NOMO-1 treated with dmso at 0.1 percent for 144 hours (cell line): ENCODE data around the gene LRRC8B.
"Not testable (repeated sequence)": the region's sequence is repeated elsewhere in the genome, so short reads cannot be mapped to it uniquely, and the experiment has no call there.

ENCODE experiments used
- DNase-seq: peaks from one replicate; lab custom pipeline; 2025; ENCODE audit not compliant: unreplicated experiment; lab: John Stamatoyannopoulos, UW

The LRRC8B gene

GRCh38 chr1:89524369-89525168 lies at the start of gene LRRC8B:
Gene LRRC8B, plus strand, starts transcription at chr1:89524829. Its CDS starts 57,822 bp downstream, at chr1:89582651.
- peak; percentile 79 for DNase-seq

- DNase-seq = no peak
Measured at GRCh38 chr1:89475269-89475668, 49.4 kb upstream of the LRRC8B start.

GRCh38 chr1:89476072-89476471 lies 48.6 kb upstream of the LRRC8B start:
- no peak for DNase-seq

- DNase-seq = peak; percentile 77
Measured at GRCh38 chr1:89483010-89483756, 41.4 kb upstream of the LRRC8B start.

- no peak for DNase-seq
Measured at GRCh38 chr1:89483757-89484077, 40.9 kb upstream of the LRRC8B start.

GRCh38 chr1:89484092-89485038 lies 40.3 kb upstream of the LRRC8B start:
- peak; percentile 61 for DNase-seq

- DNase-seq = no peak
Measured at GRCh38 chr1:89487972-89488371, 36.7 kb upstream of the LRRC8B start.

GRCh38 chr1:89489047-89489729 lies 35.4 kb upstream of the LRRC8B start:
- peak; percentile 71 for DNase-seq

- no peak for DNase-seq
Measured at GRCh38 chr1:89490389-89490788, 34.2 kb upstream of the LRRC8B start.

GRCh38 chr1:89499320-89499719 lies 25.3 kb upstream of the LRRC8B start:
- no peak for DNase-seq

GRCh38 chr1:89502042-89502441 lies 22.6 kb upstream of the LRRC8B start:
- no peak for DNase-seq

- DNase-seq = no peak
Measured at GRCh38 chr1:89502895-89503294, 21.7 kb upstream of the LRRC8B start.

- no peak for DNase-seq
Measured at GRCh38 chr1:89503690-89504089, 20.9 kb upstream of the LRRC8B start.

GRCh38 chr1:89510061-89510460 lies 14.6 kb upstream of the LRRC8B start:
- DNase-seq = not testable (repeated sequence)

- no peak for DNase-seq
Measured at GRCh38 chr1:89512996-89513720, 11.5 kb upstream of the LRRC8B start.

- DNase-seq = no peak
Measured at GRCh38 chr1:89516055-89516454, 8.6 kb upstream of the LRRC8B start.

GRCh38 chr1:89518221-89518631 lies 6.4 kb upstream of the LRRC8B start:
- DNase-seq = no peak

GRCh38 chr1:89519779-89520358 lies 4.8 kb upstream of the LRRC8B start:
- peak; percentile 32 for DNase-seq

- not testable (repeated sequence) for DNase-seq
Measured at GRCh38 chr1:89521977-89522376, 2.7 kb upstream of the LRRC8B start.
